GM12878 (cell line): ENCODE measurements around the gene TPD52L2.

ENCODE experiments used
- BRCA1 ChIP-seq: IDR thresholded peaks from 2 replicates; pipeline ENCODE4 v1.6.1; 2011; ENCODE audit warnings: low read depth, low read length, improper control_type of control experiment
- CHD2 ChIP-seq: IDR thresholded peaks from 2 replicates; pipeline ENCODE4 v1.6.1; 2011; ENCODE audit warnings: low read depth, low read length, improper control_type of control experiment, borderline replicate concordance
- ESRRA ChIP-seq: IDR thresholded peaks from 2 replicates; pipeline ENCODE4 v1.6.1; 2012; ENCODE audit warnings: mild to moderate bottlenecking, low read length, improper control_type of control experiment
- EZH2 ChIP-seq: IDR thresholded peaks from 2 replicates; pipeline ENCODE4 v1.6.1; 2012; ENCODE audit warnings: low read depth, mild to moderate bottlenecking, control low read depth, inconsistent platforms, low read length, borderline replicate concordance; ENCODE audit not compliant: control insufficient read depth
- POLR2AphosphoS5 ChIP-seq: IDR thresholded peaks from 2 replicates; pipeline ENCODE4 v1.6.1; 2011; ENCODE audit warnings: mild to moderate bottlenecking, low read length, inconsistent platforms
- SIN3A ChIP-seq: IDR thresholded peaks from 2 replicates; pipeline ENCODE4 v1.6.1; 2012; ENCODE audit warnings: low read depth, low read length, improper control_type of control experiment
- SIX5 ChIP-seq: IDR thresholded peaks from 2 replicates; pipeline ENCODE4 v1.6.1; 2011; ENCODE audit warnings: mild to moderate bottlenecking, low read depth, low read length, moderate library complexity; ENCODE audit not compliant: severe bottlenecking
- SUPT20H ChIP-seq: IDR thresholded peaks from 2 replicates; pipeline ENCODE4 v1.6.1; 2011; ENCODE audit warnings: low read depth, mild to moderate bottlenecking, low read length, moderate library complexity, borderline replicate concordance; ENCODE audit not compliant: control insufficient read depth
- TARDBP ChIP-seq: IDR thresholded peaks from 2 replicates; pipeline ENCODE4 v1.6.1; 2016; ENCODE audit warnings: borderline replicate concordance
- ZNF217 ChIP-seq: fragments of 450-650 bp; IDR thresholded peaks from 2 replicates; pipeline ENCODE4 v1.6.1; 2017; ENCODE audit warnings: antibody characterized with exemption, mild to moderate bottlenecking
- TF ChIP-seq, protein P1 (sequence below), 3 experiments: IDR thresholded peaks in 2 of 3; conservative IDR thresholded peaks in 1 of 3; 2 replicates each; pipeline ENCODE4 v1.5.1; 2011; ENCODE audit warnings: low read depth in 3 of 3, low read length in 3 of 3, mild to moderate bottlenecking in 3 of 3, control low read depth in 2 of 3, moderate library complexity in 2 of 3, inconsistent platforms in 1 of 3, mixed read lengths in 1 of 3; ENCODE audit not compliant: control insufficient read depth in 2 of 3, insufficient read depth in 1 of 3; ENCODE audit errors: extremely low read depth in 1 of 3
- TF ChIP-seq, protein P2 (sequence below): fragments of 450-650 bp; formaldehyde crosslinking; IDR thresholded peaks from 2 replicates; pipeline ENCODE4 v1.4.0; 2022; ENCODE audit warnings: mild to moderate bottlenecking, moderate library complexity

DNA sequence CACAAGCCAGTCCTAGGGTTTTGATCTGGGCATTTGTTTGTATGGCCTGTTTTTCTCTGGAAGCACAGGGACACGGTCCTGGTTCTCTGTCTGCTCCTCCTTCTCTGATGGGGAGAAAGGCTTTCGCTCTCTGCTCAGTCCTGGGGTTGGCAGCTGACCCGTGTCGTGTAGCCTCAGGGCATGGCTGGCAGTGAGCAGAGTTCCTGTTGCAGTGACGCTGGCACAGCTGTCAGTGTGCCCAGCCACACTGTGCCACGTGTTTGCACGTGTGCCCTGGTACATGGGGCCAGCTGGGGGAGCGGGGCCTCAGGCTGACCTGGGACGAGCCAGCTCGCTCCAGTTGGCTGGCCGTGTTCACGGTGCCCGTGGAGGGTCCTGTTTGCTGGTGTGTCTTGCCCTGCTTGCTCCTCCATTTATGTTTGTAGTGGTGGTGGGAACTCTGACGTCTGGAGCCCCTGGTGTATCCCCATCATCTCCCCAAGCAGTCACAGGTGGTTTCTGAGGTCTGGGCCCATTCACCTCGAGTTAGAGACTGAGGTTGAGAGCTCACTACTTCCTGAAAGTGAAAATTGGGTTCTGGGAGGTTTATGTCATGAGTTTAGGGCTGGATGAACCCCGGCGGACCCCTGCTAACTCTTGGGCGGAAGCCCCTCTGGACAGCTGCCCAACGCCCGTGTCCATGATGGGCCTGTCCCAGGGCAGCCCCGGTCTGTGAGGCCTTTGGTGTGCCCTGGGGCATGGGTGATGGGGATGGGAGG lies 19.6 kb downstream of the TPD52L2 start:
- TF ChIP-seq POLR2AphosphoS5 (no peak), SIN3A (no peak), SIX5 (no peak), EZH2 (no peak), CHD2 (no peak), ZNF217 (no peak), SUPT20H (no peak), TARDBP (no peak), BRCA1 (no peak), ESRRA (no peak)
- TF ChIP-seq, protein P1, sequence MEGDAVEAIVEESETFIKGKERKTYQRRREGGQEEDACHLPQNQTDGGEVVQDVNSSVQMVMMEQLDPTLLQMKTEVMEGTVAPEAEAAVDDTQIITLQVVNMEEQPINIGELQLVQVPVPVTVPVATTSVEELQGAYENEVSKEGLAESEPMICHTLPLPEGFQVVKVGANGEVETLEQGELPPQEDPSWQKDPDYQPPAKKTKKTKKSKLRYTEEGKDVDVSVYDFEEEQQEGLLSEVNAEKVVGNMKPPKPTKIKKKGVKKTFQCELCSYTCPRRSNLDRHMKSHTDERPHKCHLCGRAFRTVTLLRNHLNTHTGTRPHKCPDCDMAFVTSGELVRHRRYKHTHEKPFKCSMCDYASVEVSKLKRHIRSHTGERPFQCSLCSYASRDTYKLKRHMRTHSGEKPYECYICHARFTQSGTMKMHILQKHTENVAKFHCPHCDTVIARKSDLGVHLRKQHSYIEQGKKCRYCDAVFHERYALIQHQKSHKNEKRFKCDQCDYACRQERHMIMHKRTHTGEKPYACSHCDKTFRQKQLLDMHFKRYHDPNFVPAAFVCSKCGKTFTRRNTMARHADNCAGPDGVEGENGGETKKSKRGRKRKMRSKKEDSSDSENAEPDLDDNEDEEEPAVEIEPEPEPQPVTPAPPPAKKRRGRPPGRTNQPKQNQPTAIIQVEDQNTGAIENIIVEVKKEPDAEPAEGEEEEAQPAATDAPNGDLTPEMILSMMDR (IDR thresholded peaks at IDR 0.05 in 2 of 3, conservative IDR thresholded peaks at IDR 0.05 in 1 of 3; ENCODE audit: control insufficient read depth in 2 of 3, extremely low read depth in 1 of 3, insufficient read depth in 1 of 3, low read depth in 3 of 3, low read length in 3 of 3) = no peak
- TF ChIP-seq, protein P2, sequence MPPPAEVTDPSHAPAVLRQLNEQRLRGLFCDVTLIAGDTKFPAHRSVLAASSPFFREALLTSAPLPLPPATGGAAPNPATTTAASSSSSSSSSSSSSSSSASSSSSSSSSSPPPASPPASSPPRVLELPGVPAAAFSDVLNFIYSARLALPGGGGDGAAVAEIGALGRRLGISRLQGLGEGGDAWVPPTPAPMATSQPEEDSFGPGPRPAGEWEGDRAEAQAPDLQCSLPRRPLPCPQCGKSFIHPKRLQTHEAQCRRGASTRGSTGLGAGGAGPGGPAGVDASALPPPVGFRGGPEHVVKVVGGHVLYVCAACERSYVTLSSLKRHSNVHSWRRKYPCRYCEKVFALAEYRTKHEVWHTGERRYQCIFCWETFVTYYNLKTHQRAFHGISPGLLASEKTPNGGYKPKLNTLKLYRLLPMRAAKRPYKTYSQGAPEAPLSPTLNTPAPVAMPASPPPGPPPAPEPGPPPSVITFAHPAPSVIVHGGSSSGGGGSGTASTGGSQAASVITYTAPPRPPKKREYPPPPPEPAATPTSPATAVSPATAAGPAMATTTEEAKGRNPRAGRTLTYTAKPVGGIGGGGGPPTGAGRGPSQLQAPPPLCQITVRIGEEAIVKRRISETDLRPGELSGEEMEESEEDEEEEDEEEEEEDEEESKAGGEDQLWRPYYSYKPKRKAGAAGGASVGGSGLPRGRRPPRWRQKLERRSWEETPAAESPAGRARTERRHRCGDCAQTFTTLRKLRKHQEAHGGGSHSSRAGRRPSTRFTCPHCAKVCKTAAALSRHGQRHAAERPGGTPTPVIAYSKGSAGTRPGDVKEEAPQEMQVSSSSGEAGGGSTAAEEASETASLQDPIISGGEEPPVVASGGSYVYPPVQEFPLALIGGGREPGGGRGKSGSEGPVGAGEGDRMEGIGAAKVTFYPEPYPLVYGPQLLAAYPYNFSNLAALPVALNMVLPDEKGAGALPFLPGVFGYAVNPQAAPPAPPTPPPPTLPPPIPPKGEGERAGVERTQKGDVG = no peak
